ENCODE data around the gene CTSS.
A peak's percentile ranks its signal among the peaks of the same experiment; 100 is the strongest.

The CTSS gene

DNA sequence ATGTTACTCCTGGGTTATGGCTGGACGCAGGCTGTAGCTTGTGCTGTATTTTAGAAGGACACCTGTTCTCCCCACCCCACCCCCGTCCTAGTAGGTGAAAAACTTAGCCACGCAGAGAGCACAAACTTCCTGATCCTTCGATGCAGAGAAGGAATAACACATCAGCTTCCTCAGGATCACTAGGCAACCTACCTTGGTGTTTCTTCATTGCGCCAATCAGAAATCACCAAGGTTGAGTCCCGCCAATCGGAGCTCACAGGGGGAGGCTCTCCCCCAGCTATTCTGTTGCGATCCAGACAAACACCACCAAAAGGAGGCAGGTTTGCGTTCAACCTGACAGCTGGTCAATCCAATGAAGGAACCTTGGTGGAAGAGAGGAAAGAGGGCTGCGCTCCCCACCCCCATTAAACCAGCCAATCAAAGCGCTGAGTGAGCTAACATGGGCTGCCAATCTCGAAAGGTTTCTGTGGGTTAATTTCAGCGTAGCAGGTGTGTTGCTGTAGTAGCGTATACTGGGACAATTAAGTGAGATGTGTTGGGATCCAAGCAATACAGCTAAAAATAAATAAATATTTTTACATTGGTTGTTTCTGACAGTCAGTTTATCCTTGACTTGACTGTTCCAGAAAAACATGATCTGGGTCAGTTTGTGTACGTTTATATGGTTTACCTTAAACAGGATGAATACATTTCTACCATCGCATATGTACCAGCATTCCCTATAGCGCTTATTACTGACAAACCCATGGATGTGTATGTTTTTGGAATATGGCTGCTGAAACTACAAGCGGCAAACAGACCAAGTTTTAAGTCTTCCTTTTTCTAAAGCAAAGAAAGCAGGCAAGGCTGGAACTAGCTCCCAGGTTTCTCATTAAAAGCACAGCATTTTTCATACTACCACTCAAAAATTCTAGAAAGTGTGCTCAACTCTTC lies 68.3 kb downstream of the CTSS start, which contains the start of gene GOLPH3L:
GOLPH3L (minus strand) TSS at position 160 of the 933 bp plus-strand sequence. CDS start 2,316 bp downstream, outside the sequence.
- DNase-seq, result peak; percentile 98

DNA sequence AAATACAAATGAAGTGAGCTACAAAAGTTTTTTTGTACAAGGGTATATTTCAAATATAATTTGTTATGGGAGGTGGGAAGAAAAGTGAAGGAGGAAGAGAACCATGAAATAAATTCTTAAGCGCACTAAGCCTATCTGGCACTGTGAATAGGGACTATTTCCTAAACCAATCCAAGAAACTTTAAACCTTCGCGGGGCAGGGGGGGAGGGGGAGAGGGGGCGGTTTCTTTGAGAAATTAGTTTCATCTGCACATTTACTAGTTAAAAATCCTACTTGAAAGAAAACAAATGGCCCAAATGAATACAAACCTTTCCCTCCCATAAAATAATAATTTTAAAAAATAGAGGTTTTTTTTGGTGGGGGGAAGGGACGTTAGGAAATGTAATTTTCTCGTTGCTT lies 69.0 kb downstream of the CTSS start:
- DNase-seq, result no peak

DNA sequence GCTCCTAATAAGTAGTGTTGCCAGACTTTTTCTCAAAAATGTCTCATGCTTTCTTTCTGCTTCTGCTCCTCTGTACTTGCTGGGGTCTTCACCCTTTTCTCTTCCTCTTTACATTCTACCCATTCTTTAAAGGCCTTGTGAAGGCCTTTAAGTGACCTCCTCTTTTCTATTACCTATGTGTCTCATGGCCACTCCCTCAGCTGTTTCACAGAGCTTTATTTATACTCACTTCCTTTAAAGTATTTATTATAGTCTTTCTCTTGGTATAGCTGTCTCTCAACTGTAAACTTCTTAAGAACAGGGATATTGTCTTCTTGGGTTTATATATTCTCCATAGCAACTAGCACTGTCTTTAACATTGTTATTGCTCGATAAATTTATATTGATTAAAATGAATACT lies 69.4 kb downstream of the CTSS start:
- DNase-seq, result no peak

DNA sequence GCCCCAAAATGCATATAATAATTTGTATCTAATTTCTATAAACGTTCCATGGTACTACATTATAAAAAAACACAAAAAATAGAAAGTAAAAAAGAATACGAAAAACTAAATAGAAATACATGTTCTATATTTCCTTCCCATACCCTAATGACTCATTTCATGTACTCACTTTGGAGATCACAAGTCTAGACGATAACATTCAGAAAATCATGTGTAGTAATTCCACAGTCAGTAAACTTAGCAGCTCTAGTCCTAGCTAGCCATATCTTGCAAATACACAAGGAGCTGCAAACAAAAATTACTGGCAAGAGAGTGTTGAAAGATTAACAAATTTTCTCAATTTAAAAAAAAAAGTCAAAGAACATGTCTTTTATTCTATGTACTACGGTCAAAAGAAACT lies 70.0 kb downstream of the CTSS start:
- DNase-seq, result no peak

DNA sequence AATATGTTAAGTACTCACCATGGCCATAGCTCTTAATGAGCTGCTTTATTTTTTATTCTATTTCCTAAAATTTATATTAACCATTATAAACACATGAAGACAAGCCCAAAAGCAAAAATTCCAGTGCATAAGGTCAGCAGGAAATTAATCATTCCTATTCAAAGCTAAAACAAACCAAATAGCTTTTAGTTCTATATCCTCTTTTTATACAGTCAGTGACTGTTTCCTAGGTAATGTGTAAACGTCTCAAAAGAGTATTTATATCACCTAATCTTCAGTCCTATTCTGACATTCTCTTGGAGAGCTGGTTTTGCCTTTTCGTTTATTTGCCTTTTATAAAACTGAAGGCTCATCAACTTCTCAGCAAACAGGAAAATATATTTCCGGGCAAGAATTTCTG lies 72.9 kb downstream of the CTSS start:
- no peak for DNase-seq

DNA sequence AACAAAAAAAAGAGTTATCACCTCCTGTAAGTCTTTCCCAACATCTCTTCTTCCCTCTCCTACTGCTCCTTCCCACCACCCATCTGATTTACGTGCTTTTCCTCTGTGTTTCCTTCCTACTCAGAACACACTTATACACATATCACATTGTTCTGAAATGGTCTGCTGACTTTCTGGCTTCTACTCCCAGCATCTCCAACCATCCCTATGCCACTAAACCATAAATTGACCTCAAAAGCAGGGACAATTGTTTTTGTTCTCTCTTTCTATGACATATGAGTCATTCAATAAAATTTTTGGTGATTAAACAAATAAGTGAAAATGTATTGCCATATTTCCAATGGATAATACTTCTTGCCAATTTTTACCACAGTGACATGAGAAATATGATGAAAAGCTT lies 76.8 kb downstream of the CTSS start:
- no peak for DNase-seq

DNA sequence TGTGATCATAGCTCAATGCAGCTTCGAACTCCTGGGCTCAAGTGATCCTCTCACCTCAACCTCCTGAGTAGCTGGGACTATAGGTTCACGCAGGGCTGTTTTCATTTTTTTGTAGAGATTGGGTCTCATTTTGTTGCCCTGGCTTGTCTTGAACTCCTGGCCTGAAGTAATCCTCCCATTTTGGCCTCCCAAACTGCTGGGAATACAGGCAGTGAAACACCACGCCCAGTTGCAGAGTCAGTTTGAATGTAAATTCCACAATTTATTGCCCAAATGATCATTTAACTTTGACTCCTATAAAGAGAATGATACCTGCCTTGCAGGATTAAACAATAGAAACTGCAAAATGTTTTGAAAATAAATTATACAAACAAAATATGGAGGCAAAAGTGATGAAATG lies 79.3 kb downstream of the CTSS start:
- no peak for DNase-seq

DNA sequence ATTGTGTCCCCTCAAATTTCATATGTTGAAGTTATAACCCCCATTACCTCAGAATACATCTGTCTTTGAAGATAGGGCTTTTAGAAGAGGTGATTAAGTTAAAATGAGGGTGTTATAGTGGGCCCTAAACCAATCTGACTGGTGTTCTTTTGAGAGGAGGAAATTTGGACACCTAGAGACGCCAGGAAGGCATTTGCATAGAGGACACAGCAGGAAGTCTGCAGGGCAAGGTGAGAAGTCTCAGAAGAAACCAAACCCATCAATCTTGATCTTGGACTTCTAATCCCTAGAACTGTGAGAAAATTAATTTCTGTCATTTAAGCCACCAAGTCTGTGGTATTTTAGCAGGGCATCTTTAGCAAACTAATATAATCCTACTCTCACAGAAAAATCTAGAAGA lies 81.7 kb downstream of the CTSS start:
- no peak for DNase-seq

All from fibroblast of skin of scalp (primary cell).